Osteocyte (in vitro differentiated cells): ENCODE data around the gene SUPT5H. TPM values are rescaled to one million over a fixed set of nuclear protein-coding genes. Genes with fewer than 3 reads are reported as not detected.

Experiments
- DNase-seq: peaks from one replicate; pipeline ENCODE4 v3.0.0; 2021; ENCODE audit warnings: mixed read lengths; ENCODE audit not compliant: unreplicated experiment; ENCODE audit errors: extremely low spot score
- H3K27ac Mint-ChIP-seq: one replicate; pipeline ENCODE4 v1.8.0; 2021; ENCODE audit warnings: mild to moderate bottlenecking, mixed read lengths; ENCODE audit not compliant: unreplicated experiment
- H3K27me3 Mint-ChIP-seq: one replicate; pipeline ENCODE4 v1.8.0; 2021; ENCODE audit warnings: mixed read lengths; ENCODE audit not compliant: unreplicated experiment
- H3K36me3 Mint-ChIP-seq: one replicate; pipeline ENCODE4 v1.8.0; 2021; ENCODE audit warnings: mixed read lengths; ENCODE audit not compliant: unreplicated experiment
- H3K4me1 Mint-ChIP-seq: one replicate; pipeline ENCODE4 v1.8.0; 2021; ENCODE audit warnings: mixed read lengths; ENCODE audit not compliant: unreplicated experiment
- H3K4me3 Mint-ChIP-seq: one replicate; pipeline ENCODE4 v1.8.0; 2021; ENCODE audit warnings: mild to moderate bottlenecking, moderate library complexity, mixed read lengths; ENCODE audit not compliant: unreplicated experiment
- H3K9me3 Mint-ChIP-seq: one replicate; pipeline ENCODE4 v1.8.0; 2021; ENCODE audit warnings: mixed read lengths; ENCODE audit not compliant: unreplicated experiment
- CTCF ChIP-seq: fragments of 200-600 bp; sonication (generic); IDR thresholded peaks from 2 replicates; pipeline ENCODE4 v1.5.0; 2021; ENCODE audit warnings: antibody characterized with exemption, mild to moderate bottlenecking, moderate library complexity
- total RNA-seq: library from RNA; stranded (reverse); gene quantifications from 2 replicates; pipeline ENCODE4 v1.2.1, GENCODE V29; 2021

Gene SUPT5H
- total RNA-seq, 1 donor from 2014 or later: 130 TPM

GRCh38 chr19:39470724-39471339 is 25.4 kb downstream of the SUPT5H start:
- H3K27me3 Mint-ChIP-seq: no peaks in the 10 kb centered on the region
- no peak for DNase-seq
- peaks cover 57% of the 10 kb centered on the region for H3K36me3 Mint-ChIP-seq
- TF ChIP-seq CTCF: no peak
- H3K27ac Mint-ChIP-seq: no peak overlapping the region
- no peaks in the 10 kb centered on the region for H3K9me3 Mint-ChIP-seq
- H3K4me3 Mint-ChIP-seq: no peak overlapping the region
- no peaks in the 10 kb centered on the region for H3K4me1 Mint-ChIP-seq

- Mint-ChIP-seq H3K27ac (no peak overlapping the region), H3K9me3 (no peaks in the 10 kb centered on the region), H3K4me3 (no peak overlapping the region), H3K27me3 (no peaks in the 10 kb centered on the region), H3K36me3 (peaks cover 51% of the 10 kb centered on the region), H3K4me1 (no peaks in the 10 kb centered on the region)
- TF ChIP-seq CTCF: no peak
- no peak for DNase-seq
Measured at GRCh38 chr19:39471756-39472536, 26.6 kb downstream of the SUPT5H start.

- H3K27me3 Mint-ChIP-seq: no peaks in the 10 kb centered on the region
- no peaks in the 10 kb centered on the region for H3K4me1 Mint-ChIP-seq
- no peak overlapping the region for H3K27ac Mint-ChIP-seq
- TF ChIP-seq CTCF: no peak
- H3K4me3 Mint-ChIP-seq: no peak overlapping the region
- peaks cover 49% of the 10 kb centered on the region for H3K36me3 Mint-ChIP-seq
- no peak for DNase-seq
- H3K9me3 Mint-ChIP-seq: no peaks in the 10 kb centered on the region
Measured at GRCh38 chr19:39472746-39473442, 27.5 kb downstream of the SUPT5H start.

- TF ChIP-seq CTCF: no peak
- no peaks in the 10 kb centered on the region for H3K9me3 Mint-ChIP-seq
Measured at GRCh38 chr19:39473443-39473960, 28.1 kb downstream of the SUPT5H start.

More at GRCh38 chr19:39473443-39473960, 28.1 kb downstream of the SUPT5H start:
- H3K27me3 Mint-ChIP-seq: no peaks in the 10 kb centered on the region
- DNase-seq: no peak
- no peak overlapping the region for H3K4me3 Mint-ChIP-seq
- H3K4me1 Mint-ChIP-seq: no peaks in the 10 kb centered on the region
- peaks cover 44% of the 10 kb centered on the region for H3K36me3 Mint-ChIP-seq
- H3K27ac Mint-ChIP-seq: no peak overlapping the region
